ENCODE results near the gene AP4M1.
A peak's percentile ranks its signal among the peaks of the same experiment; 100 is the strongest.

Gene AP4M1

GRCh38 chr7:100095704-100096103, 5.7 kb upstream of the AP4M1 start:
- no peak for DNase-seq
- Histone ChIP-seq H3K9me3 (ENCODE audit: control extremely low read depth in 1 of 5, control insufficient read depth in 4 of 5, insufficient read depth in 2 of 5, low read depth in 1 of 5, low read length in 4 of 5) (no peaks in the 10 kb centered on the region), H3K4me1 (ENCODE audit: control extremely low read depth in 1 of 4, control insufficient read depth in 4 of 4, insufficient read depth in 4 of 4, low read length in 3 of 4) (peaks cover 7 to 15% (median 9%) of the 10 kb centered on the region in 4 experiments), H3K36me3 (ENCODE audit: control insufficient read depth in 4 of 4, insufficient read depth in 4 of 4, low read length in 3 of 4) (peaks cover 31 to 91% (median 75%) of the 10 kb centered on the region in 4 experiments), H3K4me3 (ENCODE audit: control insufficient read depth in 1 of 7, extremely low read depth in 1 of 7, insufficient read depth in 4 of 7, low read depth in 2 of 7, low read length in 6 of 7) (no peak overlapping the region), H3K27ac (ENCODE audit: insufficient read depth in 1 of 2, low read depth in 1 of 2, low read length in 2 of 2, poor library complexity in 1 of 2, severe bottlenecking in 2 of 2) (peak overlapping the region in 1 of 2 experiments; percentile 9), H3K27me3 (replicated peaks in 2 of 5; ENCODE audit: control insufficient read depth in 4 of 5, insufficient read depth in 5 of 5, low read length in 4 of 5) (no peaks in the 10 kb centered on the region)
- whole genome bisulfite sequencing (ENCODE audit: insufficient coverage) = over 99% methylated on average over 16 of the region's 17 CpGs
- ChIA-PET CTCF (interaction anchor here (0.6 kb wide), 1 partner anchor 13 kb away, joined by 5 read pairs; no protein-coding TSS in a partner anchor), POLR2A (no interaction called here)

DNA sequence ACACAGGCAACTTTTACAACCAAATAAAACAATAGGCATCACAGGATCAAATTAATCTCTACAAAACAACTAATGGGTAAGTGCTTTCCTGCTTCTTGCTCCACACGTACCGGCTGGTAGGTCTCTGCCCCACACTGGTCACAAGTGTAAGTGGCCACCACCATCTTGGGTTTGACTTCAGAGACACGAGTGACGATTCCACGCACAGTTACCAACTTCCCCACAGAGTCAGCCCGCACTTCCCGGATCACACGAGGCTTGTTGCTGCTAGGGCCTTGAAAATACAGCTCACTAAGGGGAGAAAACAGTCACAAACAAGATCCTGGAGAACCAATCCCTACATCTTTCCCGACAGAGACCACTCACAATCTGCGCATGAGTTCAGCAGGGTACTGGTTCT, 2.5 kb upstream of the AP4M1 start:
- peaks cover 28 to 66% (median 51%) of the 10 kb centered on the region in 4 experiments for H3K36me3 ChIP-seq (ENCODE audit: control insufficient read depth in 4 of 4, insufficient read depth in 4 of 4, low read length in 3 of 4)
- POLR2A ChIA-PET = no interaction called here
- WGBS (ENCODE audit: insufficient coverage) = 91% methylated on average over 7 of the region's 10 CpGs
- no peaks in the 10 kb centered on the region for H3K27me3 ChIP-seq (replicated peaks in 2 of 5; ENCODE audit: control insufficient read depth in 4 of 5, insufficient read depth in 5 of 5, low read length in 4 of 5)
- H3K9me3 ChIP-seq (ENCODE audit: control extremely low read depth in 1 of 5, control insufficient read depth in 4 of 5, insufficient read depth in 2 of 5, low read depth in 1 of 5, low read length in 4 of 5) = no peaks in the 10 kb centered on the region
- CTCF ChIA-PET = interaction anchor here (0.6 kb wide), 1 partner anchor 51 kb away, joined by 3 read pairs; no protein-coding TSS in a partner anchor
- no peak for DNase-seq
- peak overlapping the region in 2 of 7 experiments; percentile 45 to 89 for H3K4me3 ChIP-seq (ENCODE audit: control insufficient read depth in 1 of 7, extremely low read depth in 1 of 7, insufficient read depth in 4 of 7, low read depth in 2 of 7, low read length in 6 of 7)
- H3K4me1 ChIP-seq (ENCODE audit: control extremely low read depth in 1 of 4, control insufficient read depth in 4 of 4, insufficient read depth in 4 of 4, low read length in 3 of 4) = peaks cover 7 to 25% (median 15%) of the 10 kb centered on the region in 4 experiments
- peak overlapping the region; percentile 86 to 90 for H3K27ac ChIP-seq (ENCODE audit: insufficient read depth in 1 of 2, low read depth in 1 of 2, low read length in 2 of 2, poor library complexity in 1 of 2, severe bottlenecking in 2 of 2)

DNA sequence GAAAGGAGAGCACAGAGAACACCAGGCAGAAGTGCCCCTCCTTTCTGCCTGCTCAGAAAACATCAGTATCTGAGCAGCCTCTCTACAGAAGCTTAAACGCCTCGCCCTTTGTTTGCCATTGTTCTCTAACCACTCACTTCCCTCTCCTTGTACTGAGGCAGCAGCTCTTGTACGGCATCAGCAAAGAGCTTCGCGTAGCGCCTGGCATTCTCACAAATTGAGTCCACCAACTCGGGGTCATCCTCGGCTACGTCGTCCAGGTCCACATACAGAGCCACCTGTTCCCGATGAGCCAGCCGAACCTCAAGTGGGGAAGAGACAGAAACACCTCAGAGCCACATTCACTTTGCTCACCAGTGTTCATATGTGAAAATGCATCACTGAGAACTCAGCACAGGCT, 2.0 kb upstream of the AP4M1 start:
- Histone ChIP-seq H3K27me3 (replicated peaks in 2 of 5; ENCODE audit: control insufficient read depth in 4 of 5, insufficient read depth in 5 of 5, low read length in 4 of 5) (no peaks in the 10 kb centered on the region), H3K9me3 (ENCODE audit: control extremely low read depth in 1 of 5, control insufficient read depth in 4 of 5, insufficient read depth in 2 of 5, low read depth in 1 of 5, low read length in 4 of 5) (no peaks in the 10 kb centered on the region), H3K4me3 (ENCODE audit: control insufficient read depth in 1 of 7, extremely low read depth in 1 of 7, insufficient read depth in 4 of 7, low read depth in 2 of 7, low read length in 6 of 7) (peak overlapping the region; percentile 34 to 93 (median 88)), H3K27ac (ENCODE audit: insufficient read depth in 1 of 2, low read depth in 1 of 2, low read length in 2 of 2, poor library complexity in 1 of 2, severe bottlenecking in 2 of 2) (peak overlapping the region; percentile 86 to 90), H3K4me1 (ENCODE audit: control extremely low read depth in 1 of 4, control insufficient read depth in 4 of 4, insufficient read depth in 4 of 4, low read length in 3 of 4) (peaks cover 7 to 25% (median 15%) of the 10 kb centered on the region in 4 experiments), H3K36me3 (ENCODE audit: control insufficient read depth in 4 of 4, insufficient read depth in 4 of 4, low read length in 3 of 4) (peaks cover 24 to 65% (median 47%) of the 10 kb centered on the region in 4 experiments)
- CTCF ChIA-PET = interaction anchor here (1.4 kb wide), 1 partner anchor 25 kb away, joined by 3 read pairs; no protein-coding TSS in a partner anchor
- DNase-seq = no peak
- POLR2A ChIA-PET = no interaction called here
- WGBS (ENCODE audit: insufficient coverage) = 93% methylated on average over 11 of the region's 12 CpGs

GRCh38 chr7:100100420-100101015, 925 bp upstream of the AP4M1 start:
- Histone ChIP-seq H3K27me3 (replicated peaks in 2 of 5; ENCODE audit: control insufficient read depth in 4 of 5, insufficient read depth in 5 of 5, low read length in 4 of 5) (no peaks in the 10 kb centered on the region), H3K27ac (ENCODE audit: insufficient read depth in 1 of 2, low read depth in 1 of 2, low read length in 2 of 2, poor library complexity in 1 of 2, severe bottlenecking in 2 of 2) (peak overlapping the region; percentile 86 to 90), H3K9me3 (ENCODE audit: control extremely low read depth in 1 of 5, control insufficient read depth in 4 of 5, insufficient read depth in 2 of 5, low read depth in 1 of 5, low read length in 4 of 5) (no peaks in the 10 kb centered on the region), H3K36me3 (ENCODE audit: control insufficient read depth in 4 of 4, insufficient read depth in 4 of 4, low read length in 3 of 4) (peaks cover 19 to 64% (median 42%) of the 10 kb centered on the region in 4 experiments), H3K4me3 (ENCODE audit: control insufficient read depth in 1 of 7, extremely low read depth in 1 of 7, insufficient read depth in 4 of 7, low read depth in 2 of 7, low read length in 6 of 7) (peak overlapping the region; percentile 56 to 93 (median 88)), H3K4me1 (ENCODE audit: control extremely low read depth in 1 of 4, control insufficient read depth in 4 of 4, insufficient read depth in 4 of 4, low read length in 3 of 4) (peaks cover 7 to 25% (median 15%) of the 10 kb centered on the region in 4 experiments)
- peak; percentile 94 to 96 (median 95) for DNase-seq
- under 1% methylated on average over 50 of the region's 61 CpGs for WGBS (ENCODE audit: insufficient coverage)
- ChIA-PET CTCF (interaction anchor here (0.8 to 2.2 kb wide), 10 partner anchors 9 to 48 kb away, joined by 3 to 7 read pairs (median 4); partner anchors contain the start of gene COPS6), POLR2A (interaction anchor here (0.6 to 2.0 kb wide), 10 partner anchors 9 to 181 kb away, joined by 3 to 13 read pairs (median 4); partner anchors contain the start of genes COPS6, MBLAC1 and TRIM4)

DNA sequence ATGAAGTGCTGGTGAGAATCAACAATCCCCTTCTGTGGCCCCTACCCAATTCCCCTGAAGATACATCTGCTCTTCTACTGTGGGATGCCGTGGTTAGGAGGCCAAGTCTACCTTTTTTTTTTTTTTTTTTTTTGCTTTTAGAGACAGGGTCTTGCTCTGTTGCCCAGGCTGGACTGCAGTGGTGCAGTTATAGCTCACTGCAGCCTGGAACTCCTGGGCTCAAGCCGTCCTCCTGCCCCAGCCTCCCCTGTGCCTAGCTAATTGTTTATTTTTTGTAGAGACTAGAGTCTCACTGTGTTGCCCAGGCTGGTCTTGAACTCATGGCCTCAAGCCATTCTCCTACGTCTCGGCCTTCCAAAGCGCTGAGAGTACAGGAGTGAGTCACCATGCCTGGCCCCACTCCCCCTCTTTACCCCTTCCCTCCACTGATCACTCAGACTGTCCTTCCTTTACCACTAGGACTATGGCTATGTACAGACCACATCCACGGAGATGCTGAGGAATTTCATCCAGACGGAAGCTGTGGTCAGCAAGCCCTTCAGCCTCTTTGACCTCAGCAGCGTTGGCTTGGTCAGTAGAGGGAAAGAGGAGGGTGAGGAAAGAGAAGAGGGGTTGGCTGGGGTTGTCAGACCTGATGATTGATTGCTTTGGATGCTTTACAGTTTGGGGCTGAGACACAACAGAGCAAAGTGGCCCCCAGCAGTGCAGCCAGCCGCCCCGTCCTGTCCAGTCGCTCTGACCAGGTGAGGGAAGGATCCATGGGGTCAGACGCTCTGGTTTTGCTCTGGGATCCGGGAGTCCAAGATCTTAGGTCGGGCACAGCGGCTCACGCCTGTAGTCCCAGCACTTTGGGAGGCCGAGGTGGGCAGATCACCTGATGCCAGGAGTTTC, 1.8 kb downstream of the AP4M1 start:
- Histone ChIP-seq H3K9me3 (ENCODE audit: control extremely low read depth in 1 of 5, control insufficient read depth in 4 of 5, insufficient read depth in 2 of 5, low read depth in 1 of 5, low read length in 4 of 5) (no peaks in the 10 kb centered on the region), H3K27me3 (replicated peaks in 2 of 5; ENCODE audit: control insufficient read depth in 4 of 5, insufficient read depth in 5 of 5, low read length in 4 of 5) (no peaks in the 10 kb centered on the region), H3K27ac (ENCODE audit: insufficient read depth in 1 of 2, low read depth in 1 of 2, low read length in 2 of 2, poor library complexity in 1 of 2, severe bottlenecking in 2 of 2) (no peak overlapping the region), H3K4me3 (ENCODE audit: control insufficient read depth in 1 of 7, extremely low read depth in 1 of 7, insufficient read depth in 4 of 7, low read depth in 2 of 7, low read length in 6 of 7) (no peak overlapping the region), H3K4me1 (ENCODE audit: control extremely low read depth in 1 of 4, control insufficient read depth in 4 of 4, insufficient read depth in 4 of 4, low read length in 3 of 4) (peaks cover 7 to 25% (median 15%) of the 10 kb centered on the region in 4 experiments), H3K36me3 (ENCODE audit: control insufficient read depth in 4 of 4, insufficient read depth in 4 of 4, low read length in 3 of 4) (peaks cover 12 to 68% (median 41%) of the 10 kb centered on the region in 4 experiments)
- ChIA-PET POLR2A (interaction anchor here (1.4 kb wide), 1 partner anchor 21 kb away, joined by 6 read pairs; no protein-coding TSS in a partner anchor), CTCF (interaction anchor here (1.6 kb wide), 1 partner anchor 29 kb away, joined by 7 read pairs; no protein-coding TSS in a partner anchor)
- 94% methylated on average over 14 of the region's 17 CpGs for WGBS (ENCODE audit: insufficient coverage)
- no peak for DNase-seq

- H3K4me1 ChIP-seq (ENCODE audit: control extremely low read depth in 1 of 4, control insufficient read depth in 4 of 4, insufficient read depth in 4 of 4, low read length in 3 of 4) = peaks cover 0 to 10% (median 6%) of the 10 kb centered on the region in 4 experiments
- no peak overlapping the region for H3K27ac ChIP-seq (ENCODE audit: insufficient read depth in 1 of 2, low read depth in 1 of 2, low read length in 2 of 2, poor library complexity in 1 of 2, severe bottlenecking in 2 of 2)
- H3K4me3 ChIP-seq (ENCODE audit: control insufficient read depth in 1 of 7, extremely low read depth in 1 of 7, insufficient read depth in 4 of 7, low read depth in 2 of 7, low read length in 6 of 7) = no peak overlapping the region
- POLR2A ChIA-PET = no interaction called here
- no peaks in the 10 kb centered on the region for H3K9me3 ChIP-seq (ENCODE audit: control extremely low read depth in 1 of 5, control insufficient read depth in 4 of 5, insufficient read depth in 2 of 5, low read depth in 1 of 5, low read length in 4 of 5)
- WGBS (ENCODE audit: insufficient coverage) = 100% methylated on average over 2 of the region's 4 CpGs
- no peaks in the 10 kb centered on the region for H3K27me3 ChIP-seq (replicated peaks in 2 of 5; ENCODE audit: control insufficient read depth in 4 of 5, insufficient read depth in 5 of 5, low read length in 4 of 5)
- CTCF ChIA-PET = no interaction called here
- no peak for DNase-seq
- H3K36me3 ChIP-seq (ENCODE audit: control insufficient read depth in 4 of 4, insufficient read depth in 4 of 4, low read length in 3 of 4) = peaks cover 6 to 65% (median 42%) of the 10 kb centered on the region in 4 experiments
These were observed 4.1 kb downstream of the AP4M1 start for GRCh38 chr7:100105534-100105933.
